Bronchial epithelial cell (primary cell): ENCODE results near the gene CAMK2D. TPM values are rescaled to one million over a fixed set of nuclear protein-coding genes. Genes with fewer than 3 reads are reported as not detected.

Experiments used
- DNase-seq: peaks from one replicate; pipeline ENCODE4 v3.0.0-alpha.2; 2010; ENCODE audit warnings: low read depth
- FAIRE-seq: peaks from 2 replicates; lab custom pipeline; 2011; peaks lifted over from hg19 to GRCh38; lab: Jason Lieb, UNC
- H3K27me3 ChIP-seq: 2 replicates; pipeline ENCODE4 v1.5.1; 2011; ENCODE audit warnings: low read length; ENCODE audit not compliant: control insufficient read depth, insufficient read depth
- H3K36me3 ChIP-seq: 2 replicates; pipeline ENCODE4 v1.5.1; 2011; ENCODE audit warnings: low read length; ENCODE audit not compliant: control insufficient read depth, insufficient read depth
- H3K4me3 ChIP-seq: 2 replicates; pipeline ENCODE4 v1.5.1; 2011; ENCODE audit warnings: mild to moderate bottlenecking, low read depth, low read length, control low read depth
- total RNA-seq: library from RNA; depleted of rRNA; stranded (reverse); fragments of >200 nt; gene quantifications from 2 replicates; pipeline ENCODE4 v1.2.1, GENCODE V29; 2014
- TF ChIP-seq, protein P1 (sequence below): IDR thresholded peaks from 2 replicates; pipeline ENCODE4 v1.5.1; 2011; ENCODE audit warnings: mild to moderate bottlenecking, moderate library complexity, low read length, control low read depth, inconsistent platforms; ENCODE audit not compliant: insufficient read depth, severe bottlenecking

Gene CAMK2D
- total RNA-seq, 1 donor from 2014 or later = 50.8 TPM

GRCh38 chr4:113677325-113677724, 84.2 kb downstream of the CAMK2D start:
- FAIRE-seq (no peak), DNase-seq (no peak)
- TF ChIP-seq, protein P1, sequence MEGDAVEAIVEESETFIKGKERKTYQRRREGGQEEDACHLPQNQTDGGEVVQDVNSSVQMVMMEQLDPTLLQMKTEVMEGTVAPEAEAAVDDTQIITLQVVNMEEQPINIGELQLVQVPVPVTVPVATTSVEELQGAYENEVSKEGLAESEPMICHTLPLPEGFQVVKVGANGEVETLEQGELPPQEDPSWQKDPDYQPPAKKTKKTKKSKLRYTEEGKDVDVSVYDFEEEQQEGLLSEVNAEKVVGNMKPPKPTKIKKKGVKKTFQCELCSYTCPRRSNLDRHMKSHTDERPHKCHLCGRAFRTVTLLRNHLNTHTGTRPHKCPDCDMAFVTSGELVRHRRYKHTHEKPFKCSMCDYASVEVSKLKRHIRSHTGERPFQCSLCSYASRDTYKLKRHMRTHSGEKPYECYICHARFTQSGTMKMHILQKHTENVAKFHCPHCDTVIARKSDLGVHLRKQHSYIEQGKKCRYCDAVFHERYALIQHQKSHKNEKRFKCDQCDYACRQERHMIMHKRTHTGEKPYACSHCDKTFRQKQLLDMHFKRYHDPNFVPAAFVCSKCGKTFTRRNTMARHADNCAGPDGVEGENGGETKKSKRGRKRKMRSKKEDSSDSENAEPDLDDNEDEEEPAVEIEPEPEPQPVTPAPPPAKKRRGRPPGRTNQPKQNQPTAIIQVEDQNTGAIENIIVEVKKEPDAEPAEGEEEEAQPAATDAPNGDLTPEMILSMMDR = no peak
- Histone ChIP-seq H3K36me3 (no peaks in the 10 kb centered on the region), H3K4me3 (no peak overlapping the region), H3K27me3 (no peaks in the 10 kb centered on the region)

DNA sequence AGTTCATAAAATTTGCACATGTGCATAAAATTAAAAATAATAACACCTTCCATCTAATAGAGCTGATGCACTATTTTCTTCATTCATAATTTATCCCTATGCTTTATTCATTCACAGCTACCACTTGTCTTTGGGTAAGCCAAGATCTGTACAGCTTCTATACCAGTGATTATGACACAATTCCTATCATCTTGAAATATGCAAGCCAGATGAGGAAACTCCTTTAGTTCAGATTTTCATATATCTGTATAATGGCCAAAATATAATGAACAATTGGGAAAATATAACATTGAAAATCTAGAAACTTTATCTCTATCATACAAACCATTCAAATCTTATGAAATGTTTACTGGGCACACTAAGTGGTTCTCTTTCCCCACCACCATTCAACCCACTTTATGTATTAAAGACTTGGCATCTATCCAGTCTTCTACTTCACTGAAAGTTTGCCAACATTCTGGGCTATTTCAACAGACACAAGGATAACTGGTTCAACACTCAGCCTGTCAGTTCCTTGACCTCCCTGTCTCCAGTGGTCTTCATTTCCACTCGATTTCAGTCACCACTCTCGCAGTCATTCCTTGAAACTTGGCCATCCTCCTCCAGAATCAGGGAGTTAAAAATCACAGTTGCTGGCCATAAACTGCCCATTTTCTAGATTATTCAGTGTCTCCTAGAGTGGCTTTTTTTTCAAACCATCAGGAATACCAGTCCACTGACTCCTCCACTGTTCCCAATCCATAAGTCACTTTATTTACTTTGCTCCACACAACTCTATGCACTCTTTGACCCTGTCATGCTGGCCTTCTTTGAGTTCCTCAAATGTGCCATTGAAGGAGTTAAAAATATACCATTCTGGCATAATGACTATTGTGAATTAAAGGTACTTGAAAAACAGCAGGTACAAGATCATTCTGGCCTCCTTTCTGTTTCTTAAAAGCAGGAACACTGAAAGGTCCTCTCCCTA, 85.5 kb downstream of the CAMK2D start:
- Histone ChIP-seq H3K36me3 (no peaks in the 10 kb centered on the region), H3K27me3 (no peaks in the 10 kb centered on the region), H3K4me3 (no peak overlapping the region)
- TF ChIP-seq, protein P1 = no peak
- FAIRE-seq = no peak
- DNase-seq = peak; percentile 42

DNA sequence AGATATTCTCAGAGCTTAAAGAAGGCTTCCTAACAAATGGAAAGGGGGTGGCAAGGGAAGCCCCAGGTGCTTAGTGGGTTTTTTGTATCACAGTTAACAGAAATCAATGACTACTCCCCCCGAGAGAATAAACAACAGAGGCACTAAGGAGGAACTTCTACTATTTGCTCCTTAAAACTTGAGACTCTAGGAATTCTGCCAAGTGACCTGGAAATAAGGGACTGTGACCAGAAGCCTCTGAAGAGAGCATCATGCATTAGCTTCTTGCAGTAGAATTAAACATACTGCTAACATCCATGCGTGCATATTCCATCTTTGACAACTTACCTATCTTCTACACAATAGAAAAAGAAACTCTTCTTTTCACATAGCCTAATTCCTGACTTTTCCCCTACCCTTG, 86.8 kb downstream of the CAMK2D start:
- TF ChIP-seq, protein P1 = no peak
- Histone ChIP-seq H3K27me3 (no peaks in the 10 kb centered on the region), H3K36me3 (no peaks in the 10 kb centered on the region), H3K4me3 (no peak overlapping the region)
- DNase-seq = no peak
- no peak for FAIRE-seq

GRCh38 chr4:113674251-113674650, 87.3 kb downstream of the CAMK2D start:
- H3K27me3 ChIP-seq = no peaks in the 10 kb centered on the region
- H3K4me3 ChIP-seq = no peak overlapping the region
- no peak for DNase-seq
- TF ChIP-seq, protein P1 = no peak
- H3K36me3 ChIP-seq = no peaks in the 10 kb centered on the region
- no peak for FAIRE-seq

DNA sequence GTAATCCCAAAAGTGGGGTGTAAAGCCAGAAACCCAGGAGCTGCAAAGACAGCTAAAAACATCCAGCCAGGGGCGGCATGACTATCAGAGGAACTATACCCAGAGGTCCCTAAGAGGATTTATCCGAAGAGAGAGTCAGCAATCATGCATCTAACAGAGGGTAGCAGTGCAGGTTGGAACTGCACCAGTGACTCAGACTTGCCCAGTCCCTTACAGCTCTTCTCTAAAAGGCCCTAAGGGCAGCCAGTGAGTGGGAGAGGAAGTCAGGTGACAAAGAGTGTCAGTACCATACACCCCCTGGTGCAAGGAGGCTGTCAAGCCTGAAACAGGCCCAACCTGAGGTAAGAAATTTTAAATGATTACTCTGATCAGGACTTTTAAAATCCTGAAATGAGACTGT, 88.1 kb downstream of the CAMK2D start:
- DNase-seq (peak; percentile 81), FAIRE-seq (no peak)
- Histone ChIP-seq H3K36me3 (no peaks in the 10 kb centered on the region), H3K27me3 (no peaks in the 10 kb centered on the region), H3K4me3 (no peak overlapping the region)
- TF ChIP-seq, protein P1 = no peak
